B cell (primary cell): ENCODE data around the gene OLIG2. TPM values are rescaled to one million over a fixed set of nuclear protein-coding genes. Genes with fewer than 3 reads are reported as not detected.

Experiments used
- ATAC-seq: fragments of 200-7000 bp; cut with Tn5 transposase; one replicate; pipeline ENCODE4 v1.10.0; 2021; ENCODE audit warnings: low read depth, mild to moderate bottlenecking, moderate number of reproducible peaks, moderate library complexity
- CTCF ChIA-PET: fragments of 350-600 bp; sonication (Branson Sonifier 250); formaldehyde crosslinking; loops from one replicate; lab custom pipeline; 2021; ENCODE audit warnings: antibody characterized with exemption, inconsistent platforms; lab: Charles Lee
- POLR2A ChIA-PET: fragments of 350-600 bp; sonication (Branson Sonifier 250); formaldehyde crosslinking; loops from one replicate; lab custom pipeline; 2021; ENCODE audit warnings: antibody characterized with exemption; lab: Charles Lee
- DNase-seq: peaks from one replicate; pipeline ENCODE4 v3.0.0; 2013
- H2AFZ ChIP-seq: 2 replicates; pipeline ENCODE4 v1.6.1; 2012; ENCODE audit warnings: mild to moderate bottlenecking, low read depth, low read length; ENCODE audit not compliant: insufficient read depth, poor library complexity, severe bottlenecking
- H3K27ac ChIP-seq, 2 donors: 1 replicate in 1 of 2; 2 replicates in 1 of 2; pipeline ENCODE4 v1.5.1; 2012 to 2013; ENCODE audit warnings: low read length in 2 of 2, mild to moderate bottlenecking in 2 of 2, moderate library complexity in 1 of 2
- H3K27me3 ChIP-seq, 4 experiments: fragments of 200-600 bp in 1 of 4; sonication (generic) in 1 of 4; replicated peaks in 1 of 4; 1 replicate in 2 of 4; 2 replicates in 2 of 4; pipeline versions ENCODE4 v1.6.1 to v1.7.0; 2013 to 2016; ENCODE audit warnings: low read length in 3 of 4, mild to moderate bottlenecking in 2 of 4, mixed read lengths in 1 of 4, moderate library complexity in 1 of 4; ENCODE audit not compliant: insufficient read depth in 4 of 4, control insufficient read depth in 3 of 4; ENCODE audit errors: control extremely low read depth in 1 of 4
- H3K36me3 ChIP-seq, 2 experiments: replicated peaks in 1 of 2; 1 replicate in 1 of 2; 2 replicates in 1 of 2; pipeline versions ENCODE4 v1.6.1 to v1.7.1; 2013; ENCODE audit warnings: low read length in 1 of 2; ENCODE audit not compliant: insufficient read depth in 2 of 2, control insufficient read depth in 1 of 2; ENCODE audit errors: control extremely low read depth in 1 of 2, extremely low read depth in 1 of 2
- H3K4me1 ChIP-seq, 2 donors: fragments of 200-600 bp in 1 of 2; sonication (generic) in 1 of 2; 1 replicate in 1 of 2; 2 replicates in 1 of 2; pipeline versions ENCODE4 v1.5.1 to v1.6.1; 2013 to 2017; ENCODE audit warnings: low read length in 2 of 2; ENCODE audit not compliant: control insufficient read depth in 2 of 2, insufficient read depth in 2 of 2
- H3K4me2 ChIP-seq: replicated peaks from 2 replicates; pipeline ENCODE3; 2012; ENCODE audit warnings: mild to moderate bottlenecking, low read depth, low read length; ENCODE audit not compliant: poor library complexity, severe bottlenecking
- H3K4me3 ChIP-seq, 5 experiments: fragments of 200-600 bp in 1 of 5; sonication (generic) in 1 of 5; 1 replicate in 3 of 5; 2 replicates in 2 of 5; pipeline versions ENCODE4 v1.5.1 to v1.7.0; 2011 to 2016; ENCODE audit warnings: low read length in 4 of 5, mild to moderate bottlenecking in 4 of 5, low read depth in 2 of 5, control low read depth in 1 of 5, moderate library complexity in 1 of 5; ENCODE audit not compliant: insufficient read depth in 1 of 5; ENCODE audit errors: control extremely low read depth in 1 of 5, extremely low read depth in 1 of 5
- H3K79me2 ChIP-seq: fragments of 200-600 bp; sonication (generic); one replicate; pipeline ENCODE4 v1.6.0; 2016; ENCODE audit warnings: low read length; ENCODE audit not compliant: control insufficient read depth, insufficient read depth
- H3K9ac ChIP-seq: fragments of 200-600 bp; sonication (generic); 2 replicates; pipeline ENCODE4 v1.6.1; 2017; ENCODE audit warnings: mild to moderate bottlenecking, low read length, moderate library complexity
- H3K9me3 ChIP-seq, 3 donors: one replicate each; pipeline versions ENCODE4 v1.6.1 to v1.7.1; 2013; ENCODE audit warnings: low read length in 2 of 3; ENCODE audit not compliant: control insufficient read depth in 2 of 3, insufficient read depth in 1 of 3; ENCODE audit errors: control extremely low read depth in 1 of 3
- H4K20me1 ChIP-seq: 2 replicates; pipeline ENCODE4 v1.6.0; 2012; ENCODE audit warnings: mild to moderate bottlenecking, low read length; ENCODE audit not compliant: insufficient read depth, control insufficient read depth, poor library complexity, severe bottlenecking
- H3K27ac Mint-ChIP-seq: one replicate; pipeline ENCODE4 v1.8.0; 2021; ENCODE audit warnings: mixed read lengths
- H3K27me3 Mint-ChIP-seq: one replicate; pipeline ENCODE4 v1.8.0; 2021; ENCODE audit warnings: mixed read lengths
- H3K4me1 Mint-ChIP-seq: one replicate; pipeline ENCODE4 v1.8.0; 2021; ENCODE audit warnings: mixed read lengths
- H3K4me3 Mint-ChIP-seq: one replicate; pipeline ENCODE4 v1.8.0; 2021; ENCODE audit warnings: mixed read lengths
- H3K9me3 Mint-ChIP-seq: one replicate; pipeline ENCODE4 v1.8.0; 2022; ENCODE audit warnings: mixed read lengths; ENCODE audit not compliant: insufficient read depth
- EZH2 ChIP-seq: IDR thresholded peaks from 2 replicates; pipeline ENCODE4 v1.6.1; 2012; ENCODE audit warnings: borderline replicate concordance, low read depth, mild to moderate bottlenecking, moderate library complexity, low read length; ENCODE audit not compliant: insufficient read depth, poor library complexity, severe bottlenecking
- WGBS: methylation state at CpG from one replicate; pipeline ENCODE4 v1.1.5; 2013; ENCODE audit warnings: missing lambda C conversion rate; ENCODE audit not compliant: insufficient coverage; 5-methylcytosine and 5-hydroxymethylcytosine counted together
- intact Hi-C: fragments of 100-400 bp; cut with micrococcal nuclease; formaldehyde crosslinking; loops from one replicate; pipeline ENCODE4 v1.10.0; 2022
- polyA plus RNA-seq: library from polyadenylated mRNA; depleted of rRNA; stranded (reverse); fragments of >200 nt; gene quantifications from 2 replicates; pipeline ENCODE4 v1.2.3, GENCODE V29; 2012
- total RNA-seq, 2 donors: library from RNA; stranded (reverse); fragments of 120-200 nt in 1 of 2; gene quantifications; 1 replicate in 1 of 2; 2 replicates in 1 of 2; pipeline versions ENCODE4 v1.2.3 to v1.2.4, GENCODE V29; 2013 to 2022
- TF ChIP-seq, protein P1 (sequence below): fragments of 200-600 bp; IDR thresholded peaks from one replicate; pipeline ENCODE4 v1.8.0; 2022; ENCODE audit warnings: antibody characterized with exemption, mild to moderate bottlenecking

OLIG2 gene
- total and polyA plus RNA-seq, 2 donors (not counting 1 experiment from before 2014, with no cell fraction given), result not detected

DNA sequence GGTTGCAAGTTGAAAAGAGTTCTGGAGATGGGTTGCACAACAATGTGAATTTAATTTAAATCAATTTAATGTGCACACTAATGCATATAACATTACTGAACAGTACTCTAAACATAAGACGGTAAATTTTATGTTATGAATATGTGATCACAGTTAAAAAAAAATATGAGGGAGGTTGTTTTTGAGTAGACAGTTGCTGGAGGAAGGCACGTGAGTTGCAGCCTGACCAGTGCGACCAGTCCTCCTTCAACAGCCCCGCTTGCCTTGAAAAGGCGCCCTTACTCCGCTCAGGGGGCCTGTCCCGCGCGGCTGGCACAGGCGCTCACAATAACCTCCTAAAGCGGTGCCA is 43.9 kb downstream of the OLIG2 start:
- H3K4me3 ChIP-seq, result no peak overlapping the region
- CTCF ChIA-PET, result no interaction called here
- no peaks in the 10 kb centered on the region for H3K36me3 ChIP-seq
- ATAC-seq (no peak), DNase-seq (no peak)
- H3K9me3 Mint-ChIP-seq, result peaks cover 4% of the 10 kb centered on the region
- H3K4me3 Mint-ChIP-seq, result no peak overlapping the region
- peak overlapping the region; percentile 16 for H3K9ac ChIP-seq
- H3K9me3 ChIP-seq, result peaks cover 3 to 8% (median 8%) of the 10 kb centered on the region in 3 donors
- no peak overlapping the region for H2AFZ ChIP-seq
- POLR2A ChIA-PET, result no interaction called here
- H3K27me3 ChIP-seq, result peaks cover 0 to 67% (median 39%) of the 10 kb centered on the region in 4 experiments
- no peak overlapping the region for H3K27ac Mint-ChIP-seq
- intact Hi-C loops, result no loop called here
- H3K27ac ChIP-seq, result no peak overlapping the region
- peaks cover 18% of the 10 kb centered on the region for H3K4me1 Mint-ChIP-seq
- no peaks in the 10 kb centered on the region for H3K79me2 ChIP-seq
- no peaks in the 10 kb centered on the region for H4K20me1 ChIP-seq
- peak overlapping the region; percentile 74 for H3K4me2 ChIP-seq
- peaks cover 16% of the 10 kb centered on the region in 2 donors for H3K4me1 ChIP-seq
- WGBS, result 10% methylated on average over 10 of the region's 11 CpGs
- TF ChIP-seq EZH2, result no peak
- TF ChIP-seq, protein P1, sequence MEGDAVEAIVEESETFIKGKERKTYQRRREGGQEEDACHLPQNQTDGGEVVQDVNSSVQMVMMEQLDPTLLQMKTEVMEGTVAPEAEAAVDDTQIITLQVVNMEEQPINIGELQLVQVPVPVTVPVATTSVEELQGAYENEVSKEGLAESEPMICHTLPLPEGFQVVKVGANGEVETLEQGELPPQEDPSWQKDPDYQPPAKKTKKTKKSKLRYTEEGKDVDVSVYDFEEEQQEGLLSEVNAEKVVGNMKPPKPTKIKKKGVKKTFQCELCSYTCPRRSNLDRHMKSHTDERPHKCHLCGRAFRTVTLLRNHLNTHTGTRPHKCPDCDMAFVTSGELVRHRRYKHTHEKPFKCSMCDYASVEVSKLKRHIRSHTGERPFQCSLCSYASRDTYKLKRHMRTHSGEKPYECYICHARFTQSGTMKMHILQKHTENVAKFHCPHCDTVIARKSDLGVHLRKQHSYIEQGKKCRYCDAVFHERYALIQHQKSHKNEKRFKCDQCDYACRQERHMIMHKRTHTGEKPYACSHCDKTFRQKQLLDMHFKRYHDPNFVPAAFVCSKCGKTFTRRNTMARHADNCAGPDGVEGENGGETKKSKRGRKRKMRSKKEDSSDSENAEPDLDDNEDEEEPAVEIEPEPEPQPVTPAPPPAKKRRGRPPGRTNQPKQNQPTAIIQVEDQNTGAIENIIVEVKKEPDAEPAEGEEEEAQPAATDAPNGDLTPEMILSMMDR, result no peak
- peaks cover 70% of the 10 kb centered on the region for H3K27me3 Mint-ChIP-seq

DNA sequence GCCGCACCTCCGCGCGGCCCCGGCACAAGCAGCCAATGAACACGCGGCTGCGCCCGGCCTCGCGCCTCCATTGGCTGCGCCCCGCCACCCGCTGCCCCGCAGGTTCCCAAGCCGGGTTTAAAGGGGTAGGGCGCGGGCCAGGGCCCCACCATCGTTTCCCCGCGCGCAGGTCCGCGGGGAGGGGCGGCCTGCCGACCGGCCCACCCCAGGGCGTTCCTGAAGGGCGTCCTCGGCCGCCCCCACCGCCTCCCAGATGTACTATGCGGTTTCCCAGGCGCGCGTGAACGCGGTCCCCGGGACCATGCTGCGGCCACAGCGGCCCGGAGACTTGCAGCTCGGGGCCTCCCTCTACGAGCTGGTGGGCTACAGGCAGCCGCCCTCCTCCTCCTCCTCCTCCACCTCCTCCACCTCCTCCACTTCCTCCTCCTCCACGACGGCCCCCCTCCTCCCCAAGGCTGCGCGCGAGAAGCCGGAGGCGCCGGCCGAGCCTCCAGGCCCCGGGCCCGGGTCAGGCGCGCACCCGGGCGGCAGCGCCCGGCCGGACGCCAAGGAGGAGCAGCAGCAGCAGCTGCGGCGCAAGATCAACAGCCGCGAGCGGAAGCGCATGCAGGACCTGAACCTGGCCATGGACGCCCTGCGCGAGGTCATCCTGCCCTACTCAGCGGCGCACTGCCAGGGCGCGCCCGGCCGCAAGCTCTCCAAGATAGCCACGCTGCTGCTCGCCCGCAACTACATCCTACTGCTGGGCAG is 44.4 kb downstream of the OLIG2 start, which contains the start of gene OLIG1:
TSS of gene OLIG1 (plus strand) at position 148 of the 750 bp plus-strand sequence. CDS start at position 254, 106 bp downstream.
- Histone ChIP-seq H3K79me2 (no peaks in the 10 kb centered on the region), H3K9me3 (peaks cover 3 to 8% (median 8%) of the 10 kb centered on the region in 3 donors), H3K9ac (peak within 1 kb of the TSS; percentile 16), H3K4me3 (no peak within 1 kb of the TSS), H3K4me1 (peaks cover 16% of the 10 kb centered on the region in 2 donors), H3K27ac (no peak within 1 kb of the TSS), H3K27me3 (peaks cover 0 to 67% (median 42%) of the 10 kb centered on the region in 4 experiments), H3K4me2 (peak within 1 kb of the TSS; percentile 74), H3K36me3 (no peaks in the 10 kb centered on the region), H2AFZ (peak within 1 kb of the TSS; percentile 10), H4K20me1 (no peaks in the 10 kb centered on the region)
- Mint-ChIP-seq H3K27ac (no peak within 1 kb of the TSS), H3K9me3 (peaks cover 4% of the 10 kb centered on the region), H3K27me3 (peaks cover 69% of the 10 kb centered on the region), H3K4me3 (no peak within 1 kb of the TSS), H3K4me1 (peaks cover 18% of the 10 kb centered on the region)
- ChIA-PET CTCF (no interaction called here), POLR2A (no interaction called here)
- intact Hi-C loops, result no loop called here
- peak; percentile 13 for DNase-seq
- 2% methylated on average over 82 of the region's 82 CpGs for WGBS
- no peak for ATAC-seq
- TF ChIP-seq, protein P1, result no peak
- no peak for TF ChIP-seq EZH2
